Ascending aorta (tissue), 2 donors: ENCODE data around the gene RELT. TPM values are rescaled to one million over a fixed set of nuclear protein-coding genes. Genes with fewer than 3 reads are reported as not detected.
A peak's percentile ranks its signal among the peaks of the same experiment; 100 is the strongest.

Experiments used
- DNase-seq, 2 donors: peaks; one replicate each; pipeline ENCODE4 v3.0.0-alpha.2; 2019; ENCODE audit warnings: low spot score in 2 of 2
- H3K27ac ChIP-seq, 2 donors: fragments of 200-600 bp; sonication (generic); one replicate each; pipeline ENCODE4 v1.5.1; 2016 to 2017; ENCODE audit warnings: mild to moderate bottlenecking in 1 of 2
- H3K27me3 ChIP-seq: fragments of 200-600 bp; sonication (generic); one replicate; pipeline ENCODE4 v1.5.1; 2017
- H3K36me3 ChIP-seq, 2 donors: fragments of 200-600 bp; sonication (generic); one replicate each; pipeline ENCODE4 v1.5.1; 2016
- H3K4me1 ChIP-seq, 2 donors: fragments of 200-600 bp; sonication (generic); one replicate each; pipeline ENCODE4 v1.5.1; 2016 to 2017; ENCODE audit warnings: mild to moderate bottlenecking in 1 of 2
- H3K4me3 ChIP-seq, 2 donors: fragments of 200-600 bp; sonication (generic); one replicate each; pipeline ENCODE4 v1.5.1; 2016 to 2017; ENCODE audit warnings: mild to moderate bottlenecking in 1 of 2
- H3K9me3 ChIP-seq, 2 donors: fragments of 200-600 bp; sonication (generic); one replicate each; pipeline ENCODE4 v1.5.1; 2016
- intact Hi-C: fragments of 100-400 bp; cut with DNase I; formaldehyde crosslinking; loops from one replicate; pipeline ENCODE4 v1.15.1; 2023
- total RNA-seq: library from RNA; depleted of rRNA; stranded (reverse); fragments of >200 nt; gene quantifications from one replicate; pipeline ENCODE4 v1.1.0, GENCODE V29; 2016
- TF ChIP-seq, protein P1 (sequence below), 3 experiments: fragments of 200-600 bp in 2 of 3; fragments of 450-650 bp in 1 of 3; sonication (generic) in 2 of 3; IDR thresholded peaks; one replicate each; pipeline ENCODE4 v1.5.1; 2016 to 2019; ENCODE audit warnings: antibody characterized with exemption in 3 of 3, mild to moderate bottlenecking in 1 of 3, moderate library complexity in 1 of 3

The RELT gene, protein sequence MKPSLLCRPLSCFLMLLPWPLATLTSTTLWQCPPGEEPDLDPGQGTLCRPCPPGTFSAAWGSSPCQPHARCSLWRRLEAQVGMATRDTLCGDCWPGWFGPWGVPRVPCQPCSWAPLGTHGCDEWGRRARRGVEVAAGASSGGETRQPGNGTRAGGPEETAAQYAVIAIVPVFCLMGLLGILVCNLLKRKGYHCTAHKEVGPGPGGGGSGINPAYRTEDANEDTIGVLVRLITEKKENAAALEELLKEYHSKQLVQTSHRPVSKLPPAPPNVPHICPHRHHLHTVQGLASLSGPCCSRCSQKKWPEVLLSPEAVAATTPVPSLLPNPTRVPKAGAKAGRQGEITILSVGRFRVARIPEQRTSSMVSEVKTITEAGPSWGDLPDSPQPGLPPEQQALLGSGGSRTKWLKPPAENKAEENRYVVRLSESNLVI
- 25.7 TPM for total RNA-seq

DNA sequence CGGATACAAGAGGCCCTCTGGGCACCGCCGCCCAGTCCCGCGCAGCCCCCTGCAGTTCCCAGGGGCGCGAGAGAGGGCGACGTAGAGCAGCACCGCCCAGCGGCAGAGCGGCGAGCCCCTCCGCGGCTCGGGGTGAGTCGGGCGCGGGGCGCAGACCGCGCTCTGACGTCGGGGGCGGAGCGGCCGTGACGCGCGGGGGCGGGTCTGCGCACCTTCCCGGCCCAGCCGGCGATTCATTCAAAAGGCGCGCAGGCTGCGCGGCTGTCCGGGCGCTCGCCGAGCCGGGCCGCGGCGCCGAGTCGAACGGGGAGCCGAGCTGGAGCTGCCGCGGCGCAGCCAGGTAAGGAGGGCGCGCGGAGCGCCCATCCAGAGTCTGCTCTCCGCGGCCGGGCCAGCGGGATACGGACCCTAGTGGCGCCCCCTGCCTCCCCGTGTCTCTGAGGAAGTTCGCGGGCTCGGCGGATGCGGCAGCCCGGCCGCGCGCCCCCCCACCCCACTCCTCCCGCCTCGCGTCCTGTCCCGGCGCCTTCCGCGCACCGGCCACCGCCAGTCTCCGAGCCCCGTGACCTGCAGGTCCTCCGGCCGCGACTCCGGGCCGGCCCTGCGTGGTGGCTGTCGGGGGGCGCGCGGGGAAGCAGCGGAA lies at the start of gene RELT:
TSS of gene RELT (plus strand) at position 240 of the 643 bp plus-strand sequence. CDS start 12,738 bp downstream, outside the sequence.
- Histone ChIP-seq H3K4me3 (peak within 1 kb of the TSS; percentile 73 to 79), H3K36me3 (no peaks in the 10 kb centered on the region), H3K9me3 (no peaks in the 10 kb centered on the region), H3K4me1 (peaks cover 0 to 8% of the 10 kb centered on the region in 2 donors), H3K27me3 (no peaks in the 10 kb centered on the region), H3K27ac (peak within 1 kb of the TSS; percentile 88 to 92)
- intact Hi-C loops: loop anchor here (1.0 to 10.0 kb wide), 5 partner anchors 17 to 651 kb away; partner anchors contain the start of gene RAB6A
- TF ChIP-seq, protein P1, sequence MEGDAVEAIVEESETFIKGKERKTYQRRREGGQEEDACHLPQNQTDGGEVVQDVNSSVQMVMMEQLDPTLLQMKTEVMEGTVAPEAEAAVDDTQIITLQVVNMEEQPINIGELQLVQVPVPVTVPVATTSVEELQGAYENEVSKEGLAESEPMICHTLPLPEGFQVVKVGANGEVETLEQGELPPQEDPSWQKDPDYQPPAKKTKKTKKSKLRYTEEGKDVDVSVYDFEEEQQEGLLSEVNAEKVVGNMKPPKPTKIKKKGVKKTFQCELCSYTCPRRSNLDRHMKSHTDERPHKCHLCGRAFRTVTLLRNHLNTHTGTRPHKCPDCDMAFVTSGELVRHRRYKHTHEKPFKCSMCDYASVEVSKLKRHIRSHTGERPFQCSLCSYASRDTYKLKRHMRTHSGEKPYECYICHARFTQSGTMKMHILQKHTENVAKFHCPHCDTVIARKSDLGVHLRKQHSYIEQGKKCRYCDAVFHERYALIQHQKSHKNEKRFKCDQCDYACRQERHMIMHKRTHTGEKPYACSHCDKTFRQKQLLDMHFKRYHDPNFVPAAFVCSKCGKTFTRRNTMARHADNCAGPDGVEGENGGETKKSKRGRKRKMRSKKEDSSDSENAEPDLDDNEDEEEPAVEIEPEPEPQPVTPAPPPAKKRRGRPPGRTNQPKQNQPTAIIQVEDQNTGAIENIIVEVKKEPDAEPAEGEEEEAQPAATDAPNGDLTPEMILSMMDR (IDR thresholded peaks at IDR 0.05): peak; percentile 86 to 94 (median 89)
- peak; percentile 50 to 93 for DNase-seq

DNA sequence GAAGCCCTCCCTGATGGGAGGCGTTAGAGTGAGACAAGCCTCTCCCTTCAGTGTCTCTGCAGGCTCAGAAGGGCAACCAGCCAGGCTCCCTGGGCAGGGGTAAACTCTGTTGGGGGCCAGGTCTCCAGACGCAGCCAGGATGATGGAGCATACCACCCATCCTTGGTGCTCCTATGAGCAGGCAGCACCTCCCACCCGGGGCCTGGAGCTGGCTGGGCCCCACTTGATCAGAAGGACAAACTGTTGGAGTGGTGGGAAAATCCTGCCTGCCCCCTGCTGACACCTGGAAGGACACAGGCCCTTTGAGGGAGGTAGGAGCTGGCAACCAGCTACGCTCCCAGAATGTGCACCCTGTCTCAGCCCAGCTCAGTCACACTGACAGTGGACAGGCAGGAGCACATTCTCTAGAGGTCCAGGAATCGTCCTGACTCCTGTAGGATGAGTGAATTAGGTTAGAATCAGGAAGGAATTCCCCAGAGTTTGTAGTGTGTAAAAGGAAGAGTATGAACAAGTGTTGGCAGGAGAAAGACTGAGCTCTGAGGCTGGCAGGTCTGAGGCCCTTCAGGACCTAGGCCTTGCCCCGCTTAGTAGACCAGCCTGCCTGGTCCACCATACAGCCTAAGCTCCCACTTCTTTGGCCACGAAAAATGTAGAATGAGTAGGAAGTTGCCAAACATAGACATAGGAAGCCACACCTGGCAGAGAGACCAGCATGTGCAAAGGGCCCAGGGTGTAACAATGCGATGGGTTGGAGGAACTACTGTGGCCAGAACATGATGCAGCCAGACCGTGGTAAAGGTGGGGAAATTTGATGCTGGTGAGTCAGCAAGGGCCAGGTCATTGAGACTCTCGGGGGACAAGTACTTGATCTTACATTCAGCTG lies 49.0 kb upstream of the RELT start:
- peak overlapping the region; percentile 94 to 96 for H3K27ac ChIP-seq

DNA sequence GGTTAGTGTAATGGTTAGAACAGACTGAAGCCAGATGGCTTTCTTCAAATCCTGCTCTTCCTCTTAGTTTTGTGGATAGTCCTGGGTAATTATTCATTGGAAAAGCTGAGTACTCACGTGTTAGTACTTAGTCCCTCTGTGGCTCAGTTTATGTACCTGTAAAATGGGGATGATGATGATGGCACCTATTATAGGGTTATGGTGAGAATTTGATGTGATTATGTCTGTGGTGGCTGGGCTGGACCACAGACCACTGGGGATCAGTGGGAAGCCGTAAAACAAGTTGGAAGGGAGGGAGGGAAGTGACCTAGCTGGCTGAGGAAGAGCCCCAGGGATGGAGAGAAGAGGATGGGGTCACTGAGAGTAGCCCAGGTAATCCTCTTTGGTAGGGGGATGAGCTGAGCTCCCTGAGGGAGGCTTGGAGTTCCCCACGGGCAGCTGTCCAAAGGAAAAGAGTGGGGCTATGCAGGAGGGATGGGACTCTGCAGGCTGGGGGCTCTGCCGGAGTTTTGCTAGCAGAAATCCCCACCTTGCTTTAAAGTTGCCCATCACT lies 48.3 kb upstream of the RELT start:
- no peaks in the 10 kb centered on the region for H3K27me3 ChIP-seq
- peaks cover 62 to 93% of the 10 kb centered on the region in 2 donors for H3K4me1 ChIP-seq
- no peak for DNase-seq
- intact Hi-C loops: no loop called here
- no peaks in the 10 kb centered on the region for H3K9me3 ChIP-seq
- peak overlapping the region; percentile 94 to 96 for H3K27ac ChIP-seq
- TF ChIP-seq, protein P1 (IDR thresholded peaks at IDR 0.05): no peak
- no peak overlapping the region for H3K4me3 ChIP-seq
- no peaks in the 10 kb centered on the region for H3K36me3 ChIP-seq

More for the DNA sequence above, 49.0 kb upstream of the RELT start:
- H3K4me1 ChIP-seq: peaks cover 63 to 93% of the 10 kb centered on the region in 2 donors
- no peaks in the 10 kb centered on the region for H3K27me3 ChIP-seq
- TF ChIP-seq, protein P1 (IDR thresholded peaks at IDR 0.05): no peak
- H3K9me3 ChIP-seq: no peaks in the 10 kb centered on the region
- H3K4me3 ChIP-seq: no peak overlapping the region
- DNase-seq: no peak
- no peaks in the 10 kb centered on the region for H3K36me3 ChIP-seq
- intact Hi-C loops: no loop called here

DNA sequence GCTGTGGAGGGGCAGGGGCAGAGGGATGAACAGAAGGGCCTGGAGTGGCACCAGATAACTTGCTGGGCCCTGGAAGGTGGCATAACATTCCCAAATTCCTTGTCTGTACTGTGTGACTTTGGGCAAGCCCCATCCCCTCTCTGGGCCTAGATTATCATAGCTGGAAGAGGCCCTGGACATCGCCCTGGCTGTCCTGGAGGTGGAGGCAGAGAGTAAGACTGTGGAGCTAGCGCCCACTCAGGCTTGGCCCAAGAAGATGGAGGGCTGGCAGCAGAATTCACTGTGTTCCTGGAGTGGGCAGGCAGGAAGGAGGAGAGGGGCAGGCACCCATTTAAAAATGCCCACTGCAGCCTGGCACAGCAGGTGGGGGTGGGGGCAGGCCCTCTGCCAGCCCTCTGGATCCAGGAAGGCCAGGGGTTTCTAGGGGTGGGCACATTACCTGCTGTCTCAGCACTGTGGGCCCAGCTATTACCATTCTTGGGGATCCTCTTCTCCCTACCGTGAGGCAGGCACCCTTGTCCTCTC lies 45.6 kb upstream of the RELT start:
- peaks cover 55 to 94% of the 10 kb centered on the region in 2 donors for H3K4me1 ChIP-seq
- H3K27ac ChIP-seq: peak overlapping the region; percentile 79 to 89
- TF ChIP-seq, protein P1 (IDR thresholded peaks at IDR 0.05): peak in 2 of 3 experiments; percentile 34 to 55

More for the DNA sequence above, 45.6 kb upstream of the RELT start:
- no peak for DNase-seq
- H3K27me3 ChIP-seq: no peaks in the 10 kb centered on the region
- no peaks in the 10 kb centered on the region for H3K36me3 ChIP-seq
- H3K4me3 ChIP-seq: peak overlapping the region in 1 of 2 donors; percentile 7
- no peaks in the 10 kb centered on the region for H3K9me3 ChIP-seq
- intact Hi-C loops: no loop called here
